ENCODE results near the gene GRPEL2. TPM values are rescaled to one million over a fixed set of nuclear protein-coding genes. Genes with fewer than 3 reads are reported as not detected.
"Not testable (repeated sequence)": the region's sequence is repeated elsewhere in the genome, so short reads cannot be mapped to it uniquely, and the experiment has no call there.

The GRPEL2 gene
- total RNA-seq, 2 experiments from 2014 or later = 36.1 to 36.6 TPM

GRCh38 chr5:149386166-149386565 is 40.9 kb downstream of the GRPEL2 start:
- ChIA-PET CTCF (interaction anchor here (0.9 to 2.4 kb wide), 5 partner anchors 11 to 188 kb away, joined by 3 to 7 read pairs (median 4); no protein-coding TSS in a partner anchor), POLR2A (no interaction called here)
- Mint-ChIP-seq H3K4me3 (no peak overlapping the region), H3K9me3 (peaks cover 3% of the 10 kb centered on the region), H3K36me3 (ENCODE audit: low read depth) (no peaks in the 10 kb centered on the region), H3K4me1 (no peaks in the 10 kb centered on the region), H3K27me3 (no peaks in the 10 kb centered on the region), H3K27ac (no peak overlapping the region)
- DNase-seq = no peak

- Mint-ChIP-seq H3K4me3 (no peak overlapping the region), H3K4me1 (no peaks in the 10 kb centered on the region), H3K36me3 (ENCODE audit: low read depth) (no peaks in the 10 kb centered on the region), H3K27me3 (no peaks in the 10 kb centered on the region), H3K9me3 (peaks cover 3% of the 10 kb centered on the region), H3K27ac (no peak overlapping the region)
- POLR2A ChIA-PET = no interaction called here
- no peak for DNase-seq
- CTCF ChIA-PET = interaction anchor here (1.4 to 2.4 kb wide), 2 partner anchors 12 to 19 kb away, joined by 5 to 7 read pairs; no protein-coding TSS in a partner anchor
Measured at GRCh38 chr5:149387081-149387631, 41.9 kb downstream of the GRPEL2 start.

GRCh38 chr5:149387982-149388381 is 42.7 kb downstream of the GRPEL2 start:
- POLR2A ChIA-PET = no interaction called here
- no peak for DNase-seq
- CTCF ChIA-PET = interaction anchor here (1.4 to 2.4 kb wide), 2 partner anchors 20 to 81 kb away, joined by 3 to 7 read pairs; no protein-coding TSS in a partner anchor
- no peaks in the 10 kb centered on the region for H3K4me1 Mint-ChIP-seq
- no peaks in the 10 kb centered on the region for H3K36me3 Mint-ChIP-seq (ENCODE audit: low read depth)
- no peak overlapping the region for H3K27ac Mint-ChIP-seq
- peaks cover 3% of the 10 kb centered on the region for H3K9me3 Mint-ChIP-seq
- H3K27me3 Mint-ChIP-seq = no peaks in the 10 kb centered on the region
- no peak overlapping the region for H3K4me3 Mint-ChIP-seq

DNA sequence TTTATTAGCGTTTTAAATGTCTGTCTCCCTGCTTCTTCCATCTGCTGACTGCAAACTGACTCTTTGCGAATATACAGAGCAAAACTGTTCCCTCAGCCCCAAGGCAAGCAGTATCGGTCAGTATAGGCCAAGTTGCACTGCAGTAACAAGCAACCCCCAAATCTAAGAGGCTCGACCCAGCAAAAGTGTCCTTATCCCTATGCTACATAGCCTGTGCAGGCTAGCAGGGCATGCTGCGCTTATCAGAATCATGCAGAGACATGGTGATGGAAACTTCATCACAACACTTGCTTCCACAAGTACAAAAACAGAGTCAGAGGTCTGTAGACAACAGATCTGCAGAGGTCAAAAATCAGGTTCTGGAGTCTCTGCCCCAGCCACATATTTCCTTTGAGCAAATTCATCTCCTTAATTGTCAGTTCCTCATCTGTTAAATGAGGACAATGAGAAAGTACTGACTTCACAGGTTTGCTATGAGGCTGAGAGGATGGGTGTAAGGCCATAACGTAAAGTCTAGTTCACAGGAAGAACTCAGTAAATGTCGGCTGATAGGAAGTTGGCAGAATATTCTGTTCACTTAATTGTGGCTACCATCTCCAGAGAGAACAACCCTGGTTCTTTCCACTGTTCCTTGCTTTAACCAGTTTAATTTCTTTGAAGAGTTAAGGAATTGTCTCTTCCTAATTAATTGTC is 43.3 kb downstream of the GRPEL2 start:
- Mint-ChIP-seq H3K4me1 (no peaks in the 10 kb centered on the region), H3K36me3 (ENCODE audit: low read depth) (no peaks in the 10 kb centered on the region), H3K9me3 (peaks cover 3% of the 10 kb centered on the region), H3K4me3 (no peak overlapping the region), H3K27me3 (no peaks in the 10 kb centered on the region), H3K27ac (no peak overlapping the region)
- POLR2A ChIA-PET = no interaction called here
- CTCF ChIA-PET = interaction anchor here (1.4 to 2.4 kb wide), 2 partner anchors 20 to 82 kb away, joined by 3 to 7 read pairs; no protein-coding TSS in a partner anchor
- no peak for DNase-seq

GRCh38 chr5:149389552-149390495 is 44.5 kb downstream of the GRPEL2 start:
- H3K4me1 Mint-ChIP-seq = no peaks in the 10 kb centered on the region
- H3K27me3 Mint-ChIP-seq = no peaks in the 10 kb centered on the region
- peaks cover 3% of the 10 kb centered on the region for H3K9me3 Mint-ChIP-seq
- no peak overlapping the region for H3K27ac Mint-ChIP-seq
- CTCF ChIA-PET = interaction anchor here (0.6 to 2.2 kb wide), 8 partner anchors 8 to 229 kb away, joined by 3 to 8 read pairs (median 3); no protein-coding TSS in a partner anchor
- no peak for DNase-seq
- no peak overlapping the region for H3K4me3 Mint-ChIP-seq
- H3K36me3 Mint-ChIP-seq (ENCODE audit: low read depth) = no peaks in the 10 kb centered on the region
- POLR2A ChIA-PET = no interaction called here

- H3K27ac Mint-ChIP-seq; H3K9me3 Mint-ChIP-seq; POLR2A ChIA-PET; H3K27me3 Mint-ChIP-seq; H3K36me3 Mint-ChIP-seq (ENCODE audit: low read depth); H3K4me3 Mint-ChIP-seq; H3K4me1 Mint-ChIP-seq; DNase-seq: not testable (repeated sequence)
- CTCF ChIA-PET = interaction anchor here (0.6 to 2.2 kb wide), 5 partner anchors 9 to 128 kb away, joined by 3 to 8 read pairs (median 3); no protein-coding TSS in a partner anchor
Measured at GRCh38 chr5:149391076-149391475, 45.8 kb downstream of the GRPEL2 start.

- H3K4me1 Mint-ChIP-seq = no peaks in the 10 kb centered on the region
- H3K9me3 Mint-ChIP-seq = peaks cover 3% of the 10 kb centered on the region
- DNase-seq = no peak
- no peaks in the 10 kb centered on the region for H3K36me3 Mint-ChIP-seq (ENCODE audit: low read depth)
- ChIA-PET POLR2A (no interaction called here), CTCF (interaction anchor here (1.3 to 2.2 kb wide), 2 partner anchors 9 to 124 kb away, joined by 3 to 8 read pairs; no protein-coding TSS in a partner anchor)
- H3K4me3 Mint-ChIP-seq = no peak overlapping the region
- H3K27me3 Mint-ChIP-seq = no peaks in the 10 kb centered on the region
- H3K27ac Mint-ChIP-seq = no peak overlapping the region
Measured at GRCh38 chr5:149391524-149391923, 46.2 kb downstream of the GRPEL2 start.

DNA sequence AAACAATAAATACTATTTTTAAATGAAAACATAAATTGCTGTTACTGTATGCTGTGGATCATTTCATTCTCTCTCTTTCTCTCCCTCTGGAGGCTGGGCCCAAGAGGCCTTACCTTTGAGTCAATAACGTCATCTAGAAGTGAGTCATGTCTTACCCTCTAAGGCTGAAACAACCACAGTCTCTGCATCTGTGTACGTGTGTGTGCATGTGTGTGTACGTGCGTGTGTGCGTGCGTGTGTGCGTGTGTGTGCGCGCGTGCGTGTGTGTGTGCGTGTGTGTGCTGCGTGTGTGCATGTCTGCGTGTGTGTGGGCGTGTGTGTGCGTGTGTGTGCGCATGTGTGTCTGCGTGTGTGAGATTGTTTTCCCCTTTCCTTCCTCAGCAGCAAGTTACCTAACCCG is 47.4 kb downstream of the GRPEL2 start:
- no peaks in the 10 kb centered on the region for H3K27me3 Mint-ChIP-seq
- no peaks in the 10 kb centered on the region for H3K4me1 Mint-ChIP-seq
- no peak overlapping the region for H3K27ac Mint-ChIP-seq
- POLR2A ChIA-PET = no interaction called here
- H3K4me3 Mint-ChIP-seq = no peak overlapping the region
- H3K9me3 Mint-ChIP-seq = peaks cover 3% of the 10 kb centered on the region
- CTCF ChIA-PET = no interaction called here
- no peaks in the 10 kb centered on the region for H3K36me3 Mint-ChIP-seq (ENCODE audit: low read depth)
- DNase-seq = no peak

DNA sequence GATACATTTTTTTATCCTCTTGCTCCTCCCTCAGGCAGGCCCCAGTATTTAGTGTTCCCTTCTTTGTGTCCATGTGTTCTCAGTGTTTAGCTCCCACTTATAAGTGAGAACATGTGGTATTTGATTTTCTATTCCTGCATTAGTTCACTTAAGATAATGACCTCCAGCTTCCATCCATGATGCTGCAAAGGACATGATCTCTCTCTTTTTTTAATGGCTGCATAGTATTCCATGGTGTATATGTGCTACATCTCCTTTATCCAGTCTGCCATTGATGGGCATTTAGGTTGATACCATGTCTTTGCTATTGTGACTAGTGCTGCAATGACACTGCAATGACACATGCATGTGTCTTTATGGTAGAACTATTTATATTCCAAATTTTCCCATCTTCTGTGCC is 49.7 kb downstream of the GRPEL2 start:
- H3K36me3 Mint-ChIP-seq (ENCODE audit: low read depth); DNase-seq; H3K4me1 Mint-ChIP-seq; POLR2A ChIA-PET; H3K27me3 Mint-ChIP-seq; CTCF ChIA-PET; H3K9me3 Mint-ChIP-seq; H3K4me3 Mint-ChIP-seq; H3K27ac Mint-ChIP-seq: not testable (repeated sequence)

DNA sequence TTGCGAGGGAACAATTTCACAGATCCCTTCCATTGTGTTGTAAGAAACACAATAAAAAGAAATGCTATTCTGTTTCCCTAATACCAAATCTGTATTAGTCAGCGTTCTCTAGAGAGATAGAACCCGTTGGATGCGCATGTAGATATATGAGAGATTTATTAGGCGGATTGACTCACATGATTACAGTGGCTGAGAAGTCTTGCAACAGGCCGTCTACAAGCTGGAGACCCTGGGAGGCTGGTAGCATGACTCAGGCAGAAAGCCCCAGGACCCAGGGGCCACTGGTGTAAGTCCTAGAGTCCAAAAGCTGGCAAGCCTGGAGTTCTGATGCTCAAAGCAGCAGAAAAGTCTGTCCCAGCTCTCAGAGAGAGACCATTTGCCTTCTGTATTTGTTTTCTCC is 52.2 kb downstream of the GRPEL2 start:
- CTCF ChIA-PET = no interaction called here
- Mint-ChIP-seq H3K27ac (no peak overlapping the region), H3K4me1 (no peaks in the 10 kb centered on the region), H3K27me3 (peaks cover 2% of the 10 kb centered on the region), H3K4me3 (no peak overlapping the region), H3K9me3 (no peaks in the 10 kb centered on the region), H3K36me3 (ENCODE audit: low read depth) (no peaks in the 10 kb centered on the region)
- DNase-seq = no peak
- POLR2A ChIA-PET = no interaction called here

DNA sequence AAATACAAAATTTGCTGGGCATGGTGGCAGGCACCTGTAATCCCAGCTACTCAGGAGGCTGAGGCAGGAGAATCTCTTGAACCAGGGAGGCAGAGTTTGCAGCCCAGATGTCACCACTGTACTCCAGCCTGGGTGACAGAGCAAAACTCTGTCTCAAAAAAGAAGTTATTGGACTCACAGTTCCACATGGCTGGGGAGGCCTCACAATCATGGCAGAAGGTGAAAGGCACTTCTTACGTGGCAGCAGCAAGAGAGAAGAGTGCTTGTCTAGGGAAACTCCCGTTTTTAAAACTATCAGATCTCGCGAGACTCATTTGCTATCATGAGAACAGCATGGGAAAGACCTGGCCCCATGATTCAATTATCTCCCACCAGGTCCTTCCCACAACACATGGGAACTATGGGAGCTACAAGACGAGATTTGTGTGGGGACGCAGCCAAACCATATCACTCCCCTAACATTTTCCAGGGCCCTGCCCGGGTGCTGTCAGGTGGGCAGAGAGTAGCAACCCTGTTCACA is 53.5 kb downstream of the GRPEL2 start:
- CTCF ChIA-PET = interaction anchor here (0.7 kb wide), 1 partner anchor 258 kb away, joined by 3 read pairs; the partner anchor contains the start of gene ABLIM3
- DNase-seq; H3K4me3 Mint-ChIP-seq; POLR2A ChIA-PET; H3K27me3 Mint-ChIP-seq; H3K36me3 Mint-ChIP-seq (ENCODE audit: low read depth); H3K4me1 Mint-ChIP-seq; H3K9me3 Mint-ChIP-seq; H3K27ac Mint-ChIP-seq: not testable (repeated sequence)

- H3K27ac Mint-ChIP-seq = no peak overlapping the region
- peaks cover 2% of the 10 kb centered on the region for H3K27me3 Mint-ChIP-seq
- no peaks in the 10 kb centered on the region for H3K4me1 Mint-ChIP-seq
- no peak for DNase-seq
- H3K9me3 Mint-ChIP-seq = no peaks in the 10 kb centered on the region
- ChIA-PET POLR2A (no interaction called here), CTCF (interaction anchor here (1.3 to 1.5 kb wide), 2 partner anchors 10 to 28 kb away, joined by 3 to 4 read pairs; no protein-coding TSS in a partner anchor)
- no peaks in the 10 kb centered on the region for H3K36me3 Mint-ChIP-seq (ENCODE audit: low read depth)
- H3K4me3 Mint-ChIP-seq = no peak overlapping the region
Measured at GRCh38 chr5:149399775-149400174, 54.5 kb downstream of the GRPEL2 start.

All from activated CD4-positive, alpha-beta T cell treated with anti-CD3 and anti-CD28 coated beads, Interleukin-2, amount 10 ng/mL, durations not matched to agents 7 days and 5 days (primary cell).